NCI-H2107 (cell line): ENCODE data around the gene BTBD16.

Source experiments
- DNase-seq: peaks from one replicate; lab custom pipeline; 2025; lab: John Stamatoyannopoulos, UW

Gene BTBD16

GRCh38 chr10:122374859-122375678 is 104.0 kb downstream of the BTBD16 start:
- DNase-seq, result no peak

DNA sequence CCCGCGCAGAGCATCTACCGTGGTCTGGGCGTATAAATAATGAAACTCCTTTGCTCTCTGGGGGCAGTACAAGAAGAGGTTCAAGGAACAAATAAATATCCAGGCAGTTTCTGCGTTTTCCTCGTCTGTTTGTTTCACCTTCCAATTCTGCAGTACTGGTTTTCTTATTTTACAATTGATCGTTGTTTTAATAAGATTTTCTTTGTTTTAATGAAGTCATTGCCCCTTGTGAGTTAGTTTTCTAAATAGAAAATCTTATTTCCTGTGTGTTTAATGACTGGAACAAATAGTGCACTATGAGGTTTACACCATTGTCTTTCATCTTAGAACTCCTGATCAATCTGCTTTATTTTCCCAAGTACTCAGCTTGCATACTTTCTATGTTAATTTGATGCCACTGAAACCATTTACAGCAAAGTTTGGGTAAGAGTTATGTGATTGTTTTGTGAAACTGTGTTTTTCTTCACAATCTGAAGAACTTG is 104.6 kb downstream of the BTBD16 start:
- no peak for DNase-seq

GRCh38 chr10:122376364-122376961 is 105.4 kb downstream of the BTBD16 start:
- no peak for DNase-seq

DNA sequence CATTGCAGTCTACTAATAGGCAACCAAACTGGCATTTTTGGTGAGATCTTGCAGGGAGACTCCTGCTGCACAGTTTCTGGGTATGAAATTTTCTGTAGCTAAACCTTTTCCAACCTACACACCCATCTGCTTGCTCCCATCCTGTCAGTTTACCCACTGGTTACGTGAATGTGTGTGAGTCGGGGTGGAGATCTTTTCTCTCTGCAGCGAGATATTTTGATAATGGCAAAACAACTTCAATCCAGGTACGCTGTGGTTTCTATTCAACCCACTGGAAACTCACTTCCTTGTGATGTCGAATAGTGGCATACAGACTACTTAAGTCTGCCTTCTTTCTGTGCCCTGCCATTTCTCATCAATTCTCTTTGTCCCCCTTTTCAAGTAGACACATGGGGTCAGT is 107.9 kb downstream of the BTBD16 start:
- DNase-seq, result no peak

- no peak for DNase-seq
Observed at GRCh38 chr10:122379537-122379936, 108.4 kb downstream of the BTBD16 start.

GRCh38 chr10:122380703-122381102 is 109.6 kb downstream of the BTBD16 start:
- DNase-seq, result no peak

GRCh38 chr10:122381680-122382079 is 110.6 kb downstream of the BTBD16 start:
- DNase-seq, result no peak

DNA sequence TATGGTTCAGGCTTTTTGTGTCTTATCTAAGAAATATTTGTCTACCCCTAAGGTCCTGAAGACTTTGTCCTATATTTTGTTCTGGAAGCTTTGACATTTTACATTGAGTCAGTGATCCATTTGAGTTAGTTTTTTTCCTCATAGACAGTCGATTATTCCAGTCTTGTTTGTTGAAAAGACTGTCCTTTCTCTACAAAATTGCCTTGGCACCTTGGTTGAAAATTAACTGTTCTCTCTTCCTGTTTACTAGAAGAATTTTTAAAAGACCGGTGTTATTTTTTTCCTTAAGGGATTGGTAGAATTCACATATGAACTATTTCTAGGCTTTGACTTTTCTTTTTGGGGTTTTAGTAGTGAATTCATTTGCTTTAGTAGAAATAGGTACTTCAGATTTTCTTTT is 115.4 kb downstream of the BTBD16 start:
- DNase-seq, result no peak

- no peak for DNase-seq
Observed at GRCh38 chr10:122387572-122387971, 116.5 kb downstream of the BTBD16 start.
